CD14-positive monocyte (primary cell): Measurements from ENCODE around the gene CKAP2L. TPM values are rescaled to one million over a fixed set of nuclear protein-coding genes. Genes with fewer than 3 reads are reported as not detected.
A peak's percentile ranks its signal among the peaks of the same experiment; 100 is the strongest.

Source experiments
- DNase-seq, 3 donors: peaks; one replicate each; pipeline ENCODE4 v3.0.0-alpha.2; 2011 to 2022
- H2AFZ ChIP-seq: 2 replicates; pipeline ENCODE4 v1.6.0; 2012; ENCODE audit warnings: mild to moderate bottlenecking, low read depth, low read length, inconsistent platforms; ENCODE audit not compliant: insufficient read depth, poor library complexity, severe bottlenecking
- H3K27ac ChIP-seq, 2 donors: 1 replicate in 1 of 2; 2 replicates in 1 of 2; pipeline ENCODE4 v1.5.1; 2012 to 2013; ENCODE audit warnings: low read length in 2 of 2, control low read depth in 1 of 2, inconsistent platforms in 1 of 2, low read depth in 1 of 2, mild to moderate bottlenecking in 1 of 2
- H3K27me3 ChIP-seq, 2 donors: one replicate each; pipeline versions ENCODE4 v1.6.0 to v1.6.1; 2011 to 2013; ENCODE audit warnings: low read length in 2 of 2; ENCODE audit not compliant: control insufficient read depth in 2 of 2, insufficient read depth in 2 of 2
- H3K36me3 ChIP-seq, 2 donors: replicated peaks in 1 of 2; 1 replicate in 1 of 2; 2 replicates in 1 of 2; pipeline versions ENCODE4 v1.5.1 to v1.6.1; 2012 to 2013; ENCODE audit warnings: low read length in 2 of 2, control low read depth in 1 of 2, inconsistent platforms in 1 of 2, mild to moderate bottlenecking in 1 of 2; ENCODE audit not compliant: insufficient read depth in 2 of 2, control insufficient read depth in 1 of 2
- H3K4me1 ChIP-seq, 2 donors: 1 replicate in 1 of 2; 2 replicates in 1 of 2; pipeline versions ENCODE4 v1.5.1 to v1.6.1; 2012 to 2013; ENCODE audit warnings: low read length in 2 of 2, control low read depth in 1 of 2, inconsistent platforms in 1 of 2, mild to moderate bottlenecking in 1 of 2, moderate library complexity in 1 of 2; ENCODE audit not compliant: insufficient read depth in 2 of 2, control insufficient read depth in 1 of 2
- H3K4me2 ChIP-seq: replicated peaks from 2 replicates; pipeline ENCODE3; 2012; ENCODE audit warnings: low read length, moderate library complexity, mild to moderate bottlenecking; ENCODE audit not compliant: poor library complexity, severe bottlenecking; ENCODE audit errors: extremely low read depth
- H3K4me3 ChIP-seq, 3 experiments: fragments of 200-600 bp in 1 of 3; sonication (generic) in 1 of 3; replicated peaks in 1 of 3; 1 replicate in 2 of 3; 2 replicates in 1 of 3; pipeline ENCODE4 v1.5.1; 2011 to 2013; ENCODE audit warnings: low read length in 3 of 3, mild to moderate bottlenecking in 3 of 3, control low read depth in 2 of 3, low read depth in 2 of 3, inconsistent platforms in 1 of 3, moderate library complexity in 1 of 3
- H3K79me2 ChIP-seq: 2 replicates; pipeline ENCODE4 v1.6.0; 2012; ENCODE audit warnings: mild to moderate bottlenecking, control low read depth, inconsistent platforms, low read length, moderate library complexity; ENCODE audit not compliant: insufficient read depth
- H3K9ac ChIP-seq: 2 replicates; pipeline ENCODE4 v1.6.0; 2017; ENCODE audit warnings: low read length, mild to moderate bottlenecking; ENCODE audit not compliant: insufficient read depth, poor library complexity, severe bottlenecking
- H3K9me3 ChIP-seq, 2 donors: replicated peaks in 1 of 2; 1 replicate in 1 of 2; 2 replicates in 1 of 2; pipeline versions ENCODE4 v1.5.1 to v1.6.1; 2012 to 2013; ENCODE audit warnings: low read length in 2 of 2, control low read depth in 1 of 2; ENCODE audit not compliant: control insufficient read depth in 1 of 2, insufficient read depth in 1 of 2
- H4K20me1 ChIP-seq: 2 replicates; pipeline ENCODE4 v1.6.0; 2012; ENCODE audit warnings: mild to moderate bottlenecking, low read length, control low read depth, moderate library complexity; ENCODE audit not compliant: insufficient read depth
- H3K27ac Mint-ChIP-seq, 7 donors: one replicate each; pipeline ENCODE4 v1.8.0; 2020; ENCODE audit warnings: mild to moderate bottlenecking in 7 of 7, mixed read lengths in 7 of 7, moderate library complexity in 6 of 7, inconsistent platforms in 2 of 7
- H3K27me3 Mint-ChIP-seq, 3 donors: one replicate each; pipeline ENCODE4 v1.8.0; 2021 to 2022; ENCODE audit warnings: low read depth in 3 of 3, mild to moderate bottlenecking in 3 of 3, mixed read lengths in 3 of 3, moderate library complexity in 3 of 3, inconsistent platforms in 1 of 3
- H3K36me3 Mint-ChIP-seq, 2 donors: one replicate each; pipeline ENCODE4 v1.8.0; 2020; ENCODE audit warnings: mixed read lengths in 2 of 2, inconsistent platforms in 1 of 2, mild to moderate bottlenecking in 1 of 2
- H3K4me1 Mint-ChIP-seq: one replicate; pipeline ENCODE4 v1.8.0; 2020; ENCODE audit warnings: mild to moderate bottlenecking, mixed read lengths
- H3K4me3 Mint-ChIP-seq, 2 donors: one replicate each; pipeline ENCODE4 v1.8.0; 2020; ENCODE audit warnings: mild to moderate bottlenecking in 2 of 2, mixed read lengths in 2 of 2, moderate library complexity in 1 of 2
- H3K9me3 Mint-ChIP-seq, 7 donors: one replicate each; pipeline ENCODE4 v1.8.0; 2020 to 2022; ENCODE audit warnings: mixed read lengths in 7 of 7, mild to moderate bottlenecking in 6 of 7, moderate library complexity in 6 of 7, inconsistent platforms in 2 of 7
- WGBS: methylation state at CpG from one replicate; pipeline ENCODE4 v1.1.5; 2013; ENCODE audit warnings: missing lambda C conversion rate; ENCODE audit not compliant: insufficient coverage; 5-methylcytosine and 5-hydroxymethylcytosine counted together
- intact Hi-C, 2 donors: fragments of 100-400 bp; cut with micrococcal nuclease; formaldehyde crosslinking; loops; one replicate each; pipeline versions ENCODE4 v1.15.0 to v1.15.1; 2023
- polyA plus RNA-seq, 3 donors: library from polyadenylated mRNA; depleted of rRNA in 1 of 3; unstranded in 2 of 3; stranded (reverse) in 1 of 3; fragments of 300-500 nt in 2 of 3; fragments of >200 nt in 1 of 3; fragmentation: Illumina TruSeq in 2 of 3; gene quantifications; 1 replicate in 2 of 3; 2 replicates in 1 of 3; pipeline ENCODE4 v1.2.3, GENCODE V29; 2012 to 2021
- TF ChIP-seq, protein P1 (sequence below): fragments of 200-600 bp; IDR thresholded peaks from one replicate; pipeline ENCODE4 v1.8.0; 2022; ENCODE audit warnings: antibody characterized with exemption, mild to moderate bottlenecking

Gene CKAP2L
- polyA plus RNA-seq, 3 donors = 0.04 to 0.24 TPM; not detected in 1

- Mint-ChIP-seq H3K4me1 (peaks cover 36% of the 10 kb centered on the region), H3K27me3 (peaks cover 0 to 1% (median 0%) of the 10 kb centered on the region in 3 donors), H3K4me3 (no peak overlapping the region), H3K36me3 (peaks cover 20 to 37% of the 10 kb centered on the region in 2 donors), H3K9me3 (no peaks in the 10 kb centered on the region), H3K27ac (no peak overlapping the region)
- H3K4me1 ChIP-seq = peaks cover 31 to 43% of the 10 kb centered on the region in 2 donors
- no CpG with 5 or more reads among the region's 2 CpGs for WGBS
- no peak for DNase-seq
- intact Hi-C loops = no loop called here
- H3K4me3 ChIP-seq = no peak overlapping the region
- H3K9me3 ChIP-seq = no peaks in the 10 kb centered on the region
- H3K36me3 ChIP-seq = peaks cover 0 to 32% of the 10 kb centered on the region in 2 donors
- no peak overlapping the region for H3K4me2 ChIP-seq
- no peaks in the 10 kb centered on the region for H3K27me3 ChIP-seq
- no peak overlapping the region for H2AFZ ChIP-seq
- TF ChIP-seq, protein P1, sequence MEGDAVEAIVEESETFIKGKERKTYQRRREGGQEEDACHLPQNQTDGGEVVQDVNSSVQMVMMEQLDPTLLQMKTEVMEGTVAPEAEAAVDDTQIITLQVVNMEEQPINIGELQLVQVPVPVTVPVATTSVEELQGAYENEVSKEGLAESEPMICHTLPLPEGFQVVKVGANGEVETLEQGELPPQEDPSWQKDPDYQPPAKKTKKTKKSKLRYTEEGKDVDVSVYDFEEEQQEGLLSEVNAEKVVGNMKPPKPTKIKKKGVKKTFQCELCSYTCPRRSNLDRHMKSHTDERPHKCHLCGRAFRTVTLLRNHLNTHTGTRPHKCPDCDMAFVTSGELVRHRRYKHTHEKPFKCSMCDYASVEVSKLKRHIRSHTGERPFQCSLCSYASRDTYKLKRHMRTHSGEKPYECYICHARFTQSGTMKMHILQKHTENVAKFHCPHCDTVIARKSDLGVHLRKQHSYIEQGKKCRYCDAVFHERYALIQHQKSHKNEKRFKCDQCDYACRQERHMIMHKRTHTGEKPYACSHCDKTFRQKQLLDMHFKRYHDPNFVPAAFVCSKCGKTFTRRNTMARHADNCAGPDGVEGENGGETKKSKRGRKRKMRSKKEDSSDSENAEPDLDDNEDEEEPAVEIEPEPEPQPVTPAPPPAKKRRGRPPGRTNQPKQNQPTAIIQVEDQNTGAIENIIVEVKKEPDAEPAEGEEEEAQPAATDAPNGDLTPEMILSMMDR = no peak
- H3K9ac ChIP-seq = no peak overlapping the region
- no peaks in the 10 kb centered on the region for H4K20me1 ChIP-seq
- H3K27ac ChIP-seq = no peak overlapping the region
- H3K79me2 ChIP-seq = peaks cover 96% of the 10 kb centered on the region
Measured at GRCh38 chr2:112758711-112759110, 5.7 kb downstream of the CKAP2L start.

- H3K4me2 ChIP-seq = no peak overlapping the region
- peaks cover 95% of the 10 kb centered on the region for H3K79me2 ChIP-seq
- H3K4me1 Mint-ChIP-seq = peaks cover 22% of the 10 kb centered on the region
Measured at GRCh38 chr2:112757265-112757664, 7.1 kb downstream of the CKAP2L start.

More at GRCh38 chr2:112757265-112757664, 7.1 kb downstream of the CKAP2L start:
- H3K27ac ChIP-seq = peak overlapping the region in 1 of 2 donors; percentile 71
- H3K36me3 ChIP-seq = peaks cover 0 to 43% of the 10 kb centered on the region in 2 donors
- no peaks in the 10 kb centered on the region for H3K9me3 ChIP-seq
- peak; percentile 69 to 87 (median 80) for DNase-seq
- H3K9ac ChIP-seq = no peak overlapping the region
- H3K4me3 Mint-ChIP-seq = no peak overlapping the region
- H3K4me1 ChIP-seq = peaks cover 23 to 30% of the 10 kb centered on the region in 2 donors
- peaks cover 0 to 1% (median 0%) of the 10 kb centered on the region in 3 donors for H3K27me3 Mint-ChIP-seq
- no peaks in the 10 kb centered on the region for H3K9me3 Mint-ChIP-seq
- H3K4me3 ChIP-seq = no peak overlapping the region
- WGBS = no CpG with 5 or more reads among the region's 3 CpGs
- H3K27ac Mint-ChIP-seq = peak overlapping the region in 4 of 7 donors; percentile 20 to 66 (median 38)
- TF ChIP-seq, protein P1 = no peak
- no peaks in the 10 kb centered on the region for H3K27me3 ChIP-seq
- intact Hi-C loops = no loop called here
- no peaks in the 10 kb centered on the region for H4K20me1 ChIP-seq
- peaks cover 24 to 50% of the 10 kb centered on the region in 2 donors for H3K36me3 Mint-ChIP-seq
- H2AFZ ChIP-seq = no peak overlapping the region
